ENCODE measurements around the gene PDE7B.

DNA sequence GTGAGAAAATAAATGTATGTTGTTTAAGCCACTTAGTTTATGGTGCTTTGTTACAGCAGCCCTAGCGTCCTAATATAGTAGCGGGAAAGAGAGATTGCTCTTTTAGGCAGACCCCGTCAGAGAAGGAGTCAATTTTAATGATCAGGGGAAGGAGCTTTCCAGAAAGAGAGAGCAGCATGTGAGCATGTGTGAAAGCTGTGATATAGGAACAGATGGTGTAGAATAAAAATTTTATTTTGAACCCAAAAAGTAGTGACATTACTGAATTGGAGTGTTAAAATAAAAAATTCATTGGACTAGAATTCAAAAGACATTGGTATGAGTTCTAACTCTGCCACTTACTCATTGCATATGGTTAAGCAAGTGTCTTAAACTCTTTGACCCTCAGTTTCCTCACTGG, 119.8 kb downstream of the PDE7B start:
- TF ChIP-seq, protein P1, sequence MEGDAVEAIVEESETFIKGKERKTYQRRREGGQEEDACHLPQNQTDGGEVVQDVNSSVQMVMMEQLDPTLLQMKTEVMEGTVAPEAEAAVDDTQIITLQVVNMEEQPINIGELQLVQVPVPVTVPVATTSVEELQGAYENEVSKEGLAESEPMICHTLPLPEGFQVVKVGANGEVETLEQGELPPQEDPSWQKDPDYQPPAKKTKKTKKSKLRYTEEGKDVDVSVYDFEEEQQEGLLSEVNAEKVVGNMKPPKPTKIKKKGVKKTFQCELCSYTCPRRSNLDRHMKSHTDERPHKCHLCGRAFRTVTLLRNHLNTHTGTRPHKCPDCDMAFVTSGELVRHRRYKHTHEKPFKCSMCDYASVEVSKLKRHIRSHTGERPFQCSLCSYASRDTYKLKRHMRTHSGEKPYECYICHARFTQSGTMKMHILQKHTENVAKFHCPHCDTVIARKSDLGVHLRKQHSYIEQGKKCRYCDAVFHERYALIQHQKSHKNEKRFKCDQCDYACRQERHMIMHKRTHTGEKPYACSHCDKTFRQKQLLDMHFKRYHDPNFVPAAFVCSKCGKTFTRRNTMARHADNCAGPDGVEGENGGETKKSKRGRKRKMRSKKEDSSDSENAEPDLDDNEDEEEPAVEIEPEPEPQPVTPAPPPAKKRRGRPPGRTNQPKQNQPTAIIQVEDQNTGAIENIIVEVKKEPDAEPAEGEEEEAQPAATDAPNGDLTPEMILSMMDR (IDR thresholded peaks at IDR 0.05; ENCODE audit: insufficient read depth, low read length), result no peak
- TF ChIP-seq, protein P2, sequence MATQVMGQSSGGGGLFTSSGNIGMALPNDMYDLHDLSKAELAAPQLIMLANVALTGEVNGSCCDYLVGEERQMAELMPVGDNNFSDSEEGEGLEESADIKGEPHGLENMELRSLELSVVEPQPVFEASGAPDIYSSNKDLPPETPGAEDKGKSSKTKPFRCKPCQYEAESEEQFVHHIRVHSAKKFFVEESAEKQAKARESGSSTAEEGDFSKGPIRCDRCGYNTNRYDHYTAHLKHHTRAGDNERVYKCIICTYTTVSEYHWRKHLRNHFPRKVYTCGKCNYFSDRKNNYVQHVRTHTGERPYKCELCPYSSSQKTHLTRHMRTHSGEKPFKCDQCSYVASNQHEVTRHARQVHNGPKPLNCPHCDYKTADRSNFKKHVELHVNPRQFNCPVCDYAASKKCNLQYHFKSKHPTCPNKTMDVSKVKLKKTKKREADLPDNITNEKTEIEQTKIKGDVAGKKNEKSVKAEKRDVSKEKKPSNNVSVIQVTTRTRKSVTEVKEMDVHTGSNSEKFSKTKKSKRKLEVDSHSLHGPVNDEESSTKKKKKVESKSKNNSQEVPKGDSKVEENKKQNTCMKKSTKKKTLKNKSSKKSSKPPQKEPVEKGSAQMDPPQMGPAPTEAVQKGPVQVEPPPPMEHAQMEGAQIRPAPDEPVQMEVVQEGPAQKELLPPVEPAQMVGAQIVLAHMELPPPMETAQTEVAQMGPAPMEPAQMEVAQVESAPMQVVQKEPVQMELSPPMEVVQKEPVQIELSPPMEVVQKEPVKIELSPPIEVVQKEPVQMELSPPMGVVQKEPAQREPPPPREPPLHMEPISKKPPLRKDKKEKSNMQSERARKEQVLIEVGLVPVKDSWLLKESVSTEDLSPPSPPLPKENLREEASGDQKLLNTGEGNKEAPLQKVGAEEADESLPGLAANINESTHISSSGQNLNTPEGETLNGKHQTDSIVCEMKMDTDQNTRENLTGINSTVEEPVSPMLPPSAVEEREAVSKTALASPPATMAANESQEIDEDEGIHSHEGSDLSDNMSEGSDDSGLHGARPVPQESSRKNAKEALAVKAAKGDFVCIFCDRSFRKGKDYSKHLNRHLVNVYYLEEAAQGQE (IDR thresholded peaks at IDR 0.05; ENCODE audit: insufficient replicate concordance, low read depth), result no peak
- TF ChIP-seq POLR2AphosphoS5 (IDR thresholded peaks at IDR 0.05; ENCODE audit: low read depth) (no peak), GABPA (IDR thresholded peaks at IDR 0.05; ENCODE audit: low read depth) (no peak)
